NCI-H2107 (cell line): ENCODE data around the gene FAM124A.

Experiments
- DNase-seq: peaks from one replicate; lab custom pipeline; 2025; lab: John Stamatoyannopoulos, UW

FAM124A gene

DNA sequence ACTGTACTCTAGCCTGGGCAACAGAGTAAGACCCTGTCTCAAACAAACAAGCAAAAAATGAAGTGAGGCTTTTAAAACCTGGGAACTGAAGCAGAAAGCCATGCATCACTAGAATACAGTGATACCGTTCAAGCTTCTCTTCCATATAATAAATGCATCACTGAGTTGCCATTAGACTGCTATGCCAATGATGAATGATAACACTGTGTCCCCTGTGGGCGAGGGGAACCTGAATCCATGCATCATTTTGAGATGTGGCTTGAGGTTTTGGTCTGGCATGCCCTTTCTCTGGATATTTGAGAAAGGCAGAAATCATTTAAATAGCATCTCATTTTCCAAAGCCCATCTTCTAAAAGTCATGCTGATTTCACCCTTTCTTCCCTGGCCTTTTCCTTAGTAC lies 1.5 kb upstream of the FAM124A start:
- DNase-seq = no peak

DNA sequence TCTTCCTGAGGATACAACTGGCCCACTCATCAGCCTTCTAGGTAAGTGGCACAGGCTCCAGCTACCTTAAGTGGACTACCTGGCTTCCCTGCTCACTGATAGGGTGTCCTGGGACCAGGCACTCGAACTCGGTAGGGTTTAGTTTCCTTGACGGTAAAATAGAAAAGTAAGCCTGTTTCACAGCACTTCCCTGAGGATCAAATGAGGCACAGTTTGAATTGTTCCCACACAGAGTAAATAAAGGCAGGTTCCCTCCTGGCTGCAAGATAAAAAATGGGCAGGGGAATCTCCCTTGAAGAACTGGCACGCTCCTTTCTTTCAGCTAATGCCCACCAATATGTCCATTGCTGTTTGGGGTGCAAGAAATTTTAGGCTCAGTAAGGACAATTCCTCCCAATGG lies 1.1 kb upstream of the FAM124A start:
- no peak for DNase-seq

DNA sequence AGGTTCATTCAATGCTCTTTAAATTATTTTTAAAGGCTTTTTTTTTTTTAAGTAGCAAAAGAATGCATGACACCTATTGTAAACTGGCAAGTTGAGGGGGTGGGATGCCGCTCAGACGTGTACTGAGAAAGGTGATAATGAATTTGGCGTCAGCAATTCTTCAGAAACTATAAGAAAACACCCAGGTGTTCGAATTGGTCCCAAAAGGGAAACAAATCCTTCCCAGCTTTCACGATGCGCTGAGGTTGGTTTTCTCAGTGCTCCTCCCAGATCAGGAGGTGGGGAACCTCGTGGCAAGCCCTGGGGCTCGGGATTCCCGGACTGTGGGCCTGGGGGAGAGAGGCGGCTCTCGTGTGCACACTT lies 543 bp upstream of the FAM124A start:
- no peak for DNase-seq

DNA sequence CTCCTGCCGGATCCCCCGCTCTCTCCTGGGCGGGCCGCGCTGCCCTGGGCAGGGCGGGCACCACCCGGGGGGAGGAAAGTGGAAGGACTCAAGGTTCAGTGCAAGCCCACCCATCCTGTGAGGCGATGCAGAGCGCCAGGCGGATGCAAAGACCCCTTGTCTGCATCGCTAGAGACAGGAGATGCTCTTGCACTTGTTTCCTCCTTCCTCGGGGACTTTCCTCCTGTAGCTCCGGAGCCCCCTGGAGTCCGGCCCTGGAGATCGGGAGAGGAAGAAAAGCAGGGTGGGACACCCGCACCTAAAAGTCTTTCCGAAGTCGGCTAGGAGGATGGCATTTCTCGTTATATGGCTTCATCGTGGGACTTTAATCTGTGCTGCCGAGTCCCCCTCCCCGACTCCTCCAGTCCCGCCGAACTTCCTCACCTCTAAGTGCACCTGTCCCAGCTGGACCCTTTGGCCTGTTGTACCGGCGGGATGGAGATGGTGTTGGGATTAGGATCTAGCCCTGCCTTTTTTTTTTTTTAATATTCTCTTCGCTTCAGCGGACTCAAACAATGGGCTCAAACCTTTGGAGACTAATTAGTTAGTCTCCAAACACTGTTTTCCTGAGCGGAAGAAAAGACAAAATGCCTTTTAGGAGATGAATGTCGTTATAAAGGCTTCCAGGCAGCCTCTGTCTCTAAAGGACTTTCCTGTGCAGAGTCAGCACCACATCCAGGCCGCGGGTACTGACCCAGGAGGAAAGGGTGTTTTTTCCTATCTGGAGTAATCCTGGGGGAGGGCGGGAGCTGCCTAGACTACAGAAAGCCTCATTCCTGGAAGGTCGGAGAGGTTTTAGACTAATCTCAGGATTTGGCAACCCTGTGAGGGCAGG lies 725 bp downstream of the FAM124A start:
- no peak for DNase-seq

DNA sequence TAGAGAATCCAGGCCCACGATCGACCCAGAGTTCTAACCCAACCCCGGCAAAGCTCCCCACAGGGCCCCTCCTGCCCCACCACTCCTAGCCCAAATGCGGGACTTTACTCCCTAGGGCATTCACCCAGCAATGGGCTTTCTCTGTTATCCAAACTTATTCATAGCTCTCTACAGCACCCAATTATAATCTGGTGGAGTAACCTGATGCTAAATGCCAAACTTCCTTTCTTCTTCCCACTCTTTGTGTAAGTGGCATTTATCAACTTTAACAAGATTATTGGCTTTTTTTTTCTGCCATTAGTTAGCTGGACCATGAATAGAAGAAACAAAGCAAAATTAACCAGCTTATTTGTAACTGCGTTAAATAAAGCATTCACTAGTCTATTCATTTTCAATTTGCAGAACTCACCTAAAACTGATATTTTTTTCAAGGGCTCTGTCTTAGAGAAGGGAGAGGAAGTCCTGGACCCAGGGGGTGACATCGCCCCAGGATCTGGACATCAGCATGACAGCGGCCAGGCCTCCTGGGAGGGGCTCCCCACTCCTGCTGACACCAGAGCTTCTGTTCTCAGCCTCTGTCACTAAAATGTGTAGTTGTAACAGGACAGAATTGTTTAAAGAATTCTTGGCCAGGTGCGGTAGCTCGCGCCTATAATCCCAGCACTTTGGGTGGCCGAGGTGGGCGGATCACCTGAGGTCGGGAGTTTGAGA lies 1.5 kb downstream of the FAM124A start:
- DNase-seq = no peak

DNA sequence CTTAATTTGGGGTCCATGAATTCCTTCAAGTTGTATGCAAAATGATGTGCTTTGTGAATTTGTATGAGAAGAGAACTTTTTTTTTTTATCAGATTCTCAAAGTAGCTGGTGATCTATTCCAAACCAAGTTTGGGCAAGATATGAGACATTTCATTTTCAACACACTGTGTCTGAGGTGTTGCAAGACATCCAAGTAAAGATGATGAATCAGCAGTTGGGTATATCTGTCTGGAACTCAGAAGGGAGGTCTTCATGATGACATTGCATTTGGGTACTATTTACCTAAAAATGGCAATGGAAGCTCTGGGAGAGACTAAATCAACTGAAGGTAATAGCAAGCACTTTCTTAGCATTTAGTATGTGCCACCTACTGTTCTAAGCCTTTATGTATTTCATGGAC lies 2.8 kb downstream of the FAM124A start:
- no peak for DNase-seq

DNA sequence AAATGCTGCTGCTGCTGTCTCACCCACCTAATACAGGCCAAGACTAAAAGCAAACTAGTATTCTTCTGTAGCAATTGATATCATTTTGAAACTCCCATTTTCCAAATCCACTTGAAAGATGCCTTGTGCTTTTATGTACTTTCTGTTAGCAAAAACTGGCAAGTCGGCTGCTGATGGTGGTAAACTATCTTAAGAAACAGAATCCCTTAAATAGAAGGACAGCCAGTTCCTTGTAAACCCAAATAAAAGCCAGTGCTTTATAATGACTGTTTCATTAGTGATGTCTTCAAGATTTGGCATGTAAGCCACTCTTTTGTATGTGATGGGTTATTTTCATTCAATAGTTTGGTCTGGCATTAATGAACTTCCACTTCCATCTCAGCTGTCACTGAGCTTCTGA lies 5.2 kb downstream of the FAM124A start:
- DNase-seq = no peak

DNA sequence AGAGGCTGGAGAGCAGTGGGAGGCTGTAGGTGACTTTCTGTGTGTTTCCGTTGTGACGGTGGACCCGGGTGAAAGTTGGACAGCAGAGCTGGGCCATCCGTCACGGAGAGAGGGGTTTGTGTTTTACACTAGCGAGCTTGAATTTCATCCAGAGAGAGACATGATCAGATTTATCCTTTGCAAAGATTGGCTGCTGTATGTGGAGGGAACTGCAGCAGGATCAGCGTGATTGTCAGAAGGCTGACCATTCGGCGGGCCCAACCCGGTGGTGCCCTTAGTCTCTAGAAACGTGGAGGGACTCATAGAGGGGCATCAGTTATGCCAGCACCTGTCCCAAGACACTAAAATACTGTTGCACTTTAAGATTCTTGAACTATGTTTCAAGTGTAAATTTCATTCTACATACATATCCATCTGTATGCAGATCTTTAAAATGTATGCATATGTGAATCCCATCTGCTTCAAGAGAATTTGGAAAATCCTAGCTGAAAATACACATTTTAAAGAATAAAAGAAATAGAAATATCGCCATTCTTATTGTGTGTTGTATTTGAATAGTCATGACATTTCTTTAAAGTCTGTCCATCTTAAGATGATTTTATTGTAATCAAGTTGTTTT lies 7.0 kb downstream of the FAM124A start:
- no peak for DNase-seq

DNA sequence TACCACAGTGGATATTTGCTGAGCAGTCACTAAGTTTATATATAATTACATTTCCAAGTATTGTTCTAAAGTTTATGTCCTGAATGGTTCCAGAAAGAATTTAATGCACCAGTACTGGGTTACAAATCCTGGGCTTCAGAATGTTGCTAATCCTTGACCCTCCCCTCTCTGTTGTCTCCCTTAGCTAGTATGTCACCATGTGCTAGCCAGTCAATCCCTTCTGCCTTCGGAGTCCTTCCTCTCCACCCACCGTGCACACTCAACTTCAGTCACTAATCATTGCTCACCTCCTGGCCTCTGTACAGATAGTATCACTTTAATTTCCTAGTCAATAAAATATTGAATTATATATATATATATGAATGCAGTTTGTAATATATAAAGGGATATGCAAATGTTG lies 7.5 kb downstream of the FAM124A start:
- no peak for DNase-seq

DNA sequence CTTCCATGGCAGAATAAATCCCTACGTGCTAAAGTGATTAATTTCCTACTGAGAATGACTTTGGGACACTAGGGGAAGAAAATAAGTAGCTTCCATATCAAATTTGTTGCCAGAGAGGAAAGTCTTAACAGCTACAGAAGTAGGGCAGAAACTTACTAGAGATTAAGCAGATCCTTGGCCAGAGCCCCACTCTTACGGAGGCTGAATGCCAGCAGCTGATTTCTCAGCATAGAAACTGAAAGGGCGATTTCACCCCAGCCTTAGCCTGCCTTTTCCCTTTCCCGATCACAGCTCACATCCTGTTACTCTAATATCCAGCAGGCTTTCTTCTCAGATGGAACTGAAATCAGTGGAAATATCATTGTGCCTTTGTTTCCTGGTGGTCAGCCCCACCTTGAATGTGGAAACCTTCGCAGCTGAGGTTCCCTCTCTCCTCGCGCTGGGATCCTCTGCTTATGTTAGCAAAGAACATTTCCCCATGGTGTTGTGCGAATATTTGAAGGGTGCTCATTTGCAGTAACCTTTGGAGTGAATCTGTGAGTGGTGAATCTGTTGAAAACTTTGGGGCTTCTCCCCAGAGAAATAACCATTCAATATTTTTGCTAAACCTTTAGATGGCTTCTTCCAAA lies 8.4 kb downstream of the FAM124A start:
- DNase-seq = no peak

DNA sequence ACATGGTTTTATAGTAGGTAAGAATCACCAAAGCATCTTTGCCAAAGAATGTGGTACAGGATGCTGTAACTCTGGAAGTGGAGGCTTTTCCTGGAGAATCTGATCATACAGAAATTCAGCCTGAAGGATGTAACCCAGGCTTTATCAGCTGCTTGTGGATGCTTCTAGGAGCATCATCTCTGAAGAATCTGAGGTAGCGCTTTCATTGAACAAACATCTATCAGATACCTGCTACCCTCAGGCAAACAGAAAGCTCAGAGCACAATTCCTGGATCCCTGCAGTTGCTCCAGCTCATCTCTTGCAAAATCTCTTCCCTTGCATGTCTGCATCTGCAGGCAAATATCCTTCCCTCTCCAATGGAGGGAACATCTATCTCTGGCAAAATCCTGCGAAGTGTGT lies 9.3 kb downstream of the FAM124A start:
- DNase-seq = no peak

DNA sequence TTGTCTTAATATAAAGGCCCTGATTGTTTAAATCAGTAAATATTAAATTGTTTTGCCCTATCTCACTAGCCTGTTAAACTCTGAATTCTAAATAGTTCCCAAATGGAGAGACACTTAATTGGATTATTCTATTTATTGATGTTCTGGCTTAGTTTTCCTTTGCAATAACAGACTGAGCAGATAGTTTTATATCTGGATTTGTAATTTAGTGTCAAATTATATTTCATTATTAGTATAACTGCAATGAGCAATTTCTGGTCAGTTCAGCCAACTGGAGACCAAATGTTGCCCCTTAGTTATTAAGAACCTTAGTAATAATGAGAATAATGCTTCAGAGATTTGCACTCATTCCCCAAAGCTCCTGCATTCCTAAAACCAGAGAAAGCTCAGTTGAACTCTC lies 10.1 kb downstream of the FAM124A start:
- DNase-seq = no peak

DNA sequence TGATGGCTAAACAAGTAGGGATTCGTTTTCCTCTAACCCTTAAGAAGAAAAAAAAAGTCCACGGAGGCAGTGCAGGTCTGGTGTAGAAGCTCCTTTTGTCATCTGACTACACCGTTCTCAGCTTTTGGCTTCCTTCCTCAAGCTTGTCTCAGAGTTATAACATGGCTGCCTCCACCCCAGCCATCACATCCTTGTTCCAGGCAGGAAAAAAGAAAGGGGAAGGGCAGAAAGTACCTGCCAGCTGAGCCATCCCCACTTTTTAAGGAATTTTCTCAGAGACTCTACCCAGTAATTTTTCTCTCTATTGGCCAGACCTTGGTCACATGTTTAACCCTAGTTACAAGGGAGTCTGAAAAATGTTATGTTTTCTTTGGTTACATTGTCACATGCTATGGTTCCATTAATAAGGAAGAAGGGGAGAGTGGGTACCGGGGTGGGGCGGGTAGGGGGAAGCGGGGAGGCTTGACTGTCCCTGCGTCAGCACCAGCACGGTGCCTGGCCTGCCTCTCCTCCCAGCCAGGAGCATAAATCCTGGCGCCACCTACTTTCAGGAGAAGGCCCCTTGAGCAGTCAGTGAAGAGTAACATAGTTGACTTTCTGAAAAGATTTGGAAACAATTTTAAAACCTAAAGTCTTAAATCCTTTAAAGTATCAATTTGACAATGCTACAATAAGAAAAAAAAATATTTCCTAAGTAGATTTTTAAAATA lies 11.1 kb downstream of the FAM124A start:
- DNase-seq = no peak

DNA sequence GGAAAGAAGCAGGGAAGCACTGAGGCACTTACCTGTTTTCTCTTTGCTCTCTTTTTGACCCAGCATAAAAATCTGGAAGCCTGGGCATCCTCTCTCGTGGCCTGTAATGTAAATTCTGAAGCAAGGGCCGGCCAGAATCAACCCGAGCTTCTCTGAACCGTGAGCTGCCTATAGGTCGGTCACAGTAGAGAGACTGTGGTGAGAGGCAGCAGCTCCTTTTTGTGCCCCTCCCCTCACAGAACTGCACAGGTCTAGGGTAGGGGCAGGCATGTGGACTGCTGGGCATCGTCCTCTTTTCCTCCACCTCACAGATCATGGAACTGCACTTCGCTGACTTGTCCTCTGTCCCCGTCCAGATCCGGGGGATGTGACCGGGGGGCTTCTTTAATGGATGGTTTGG lies 12.5 kb downstream of the FAM124A start:
- DNase-seq = no peak

DNA sequence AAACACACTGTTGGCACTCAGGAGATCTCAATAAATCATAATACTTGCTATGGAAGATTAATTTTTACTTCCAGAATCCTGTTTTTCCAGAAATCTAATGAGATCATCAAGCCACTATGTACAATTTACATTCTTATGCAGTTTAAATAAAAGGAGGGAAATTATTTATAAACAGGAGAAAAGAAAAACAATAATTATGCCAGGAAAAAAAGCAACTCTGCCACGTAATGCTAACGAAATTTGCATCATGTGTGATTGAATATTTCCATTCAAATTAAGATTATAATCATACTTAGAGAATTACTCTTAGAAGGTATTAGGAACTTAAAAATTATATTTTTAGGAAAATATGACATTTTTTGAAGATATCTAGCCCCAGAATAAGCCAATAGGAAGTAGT lies 13.0 kb downstream of the FAM124A start:
- DNase-seq = no peak

DNA sequence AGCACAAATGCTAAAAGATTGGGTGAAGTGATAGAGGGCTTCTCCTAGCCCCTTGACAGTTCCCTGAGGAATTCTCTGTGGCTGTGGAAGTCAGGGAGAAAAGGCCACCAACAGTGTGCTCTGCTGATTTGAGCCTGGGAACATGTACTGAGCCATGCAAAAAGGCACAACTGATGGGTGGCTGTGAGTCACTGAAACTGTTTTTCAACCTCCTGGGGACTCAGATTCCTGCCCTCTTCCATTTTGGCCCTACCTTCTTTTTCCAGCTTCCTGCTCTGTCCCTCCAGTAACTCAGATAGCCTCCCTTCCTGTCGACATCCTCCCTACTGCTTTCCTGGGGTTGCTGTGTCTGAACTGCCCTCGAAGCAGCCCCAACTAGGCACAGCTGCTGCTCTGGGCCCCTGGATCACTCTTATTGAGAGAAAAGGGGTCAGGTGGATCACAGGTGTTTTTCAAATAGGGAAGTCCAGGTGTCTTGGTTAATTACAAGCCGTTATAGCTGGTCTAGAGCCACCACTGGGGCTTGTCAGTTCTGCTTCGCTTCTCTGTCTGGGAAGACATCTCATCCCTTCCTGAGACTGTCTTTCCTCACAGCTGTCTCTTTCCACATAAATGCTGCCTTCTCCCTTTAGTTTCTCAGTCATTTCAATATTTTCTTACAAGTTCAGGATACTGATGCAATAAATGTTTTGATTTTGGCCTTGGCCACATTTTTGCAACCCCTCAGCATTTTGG lies 13.7 kb downstream of the FAM124A start:
- DNase-seq = no peak

DNA sequence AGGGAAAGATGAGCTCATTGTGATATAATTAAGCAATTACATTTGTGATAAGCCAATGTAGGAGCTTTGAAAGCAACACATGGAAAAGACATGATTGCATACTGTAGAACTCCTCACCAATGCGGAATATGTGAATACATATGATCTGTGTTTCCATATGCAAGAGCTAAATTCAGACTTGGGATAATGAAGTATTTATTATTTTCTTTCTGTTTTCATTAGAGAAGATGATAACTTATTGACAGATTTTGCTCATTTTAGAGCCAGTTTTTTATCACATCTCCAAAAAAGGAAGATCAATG lies 14.2 kb downstream of the FAM124A start:
- DNase-seq = no peak

DNA sequence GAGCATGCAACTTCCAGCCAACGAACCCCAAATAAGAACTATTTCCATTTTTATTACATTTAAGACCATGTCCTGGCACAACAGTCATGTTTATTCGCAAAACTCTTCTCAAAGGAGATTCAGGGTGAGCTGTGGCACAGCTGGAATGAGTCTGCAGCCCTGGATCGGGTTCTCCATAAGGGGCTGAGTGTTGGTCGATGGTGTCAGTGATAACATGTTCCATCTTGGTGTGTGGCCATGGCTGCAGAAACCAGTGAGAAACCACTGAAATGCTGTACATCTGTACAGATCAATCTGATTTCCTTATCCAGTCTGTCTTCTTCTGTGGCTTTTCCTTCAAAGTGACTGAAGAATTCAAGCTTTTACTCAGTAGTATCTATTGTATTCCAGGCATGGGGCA lies 15.2 kb downstream of the FAM124A start:
- DNase-seq = no peak

DNA sequence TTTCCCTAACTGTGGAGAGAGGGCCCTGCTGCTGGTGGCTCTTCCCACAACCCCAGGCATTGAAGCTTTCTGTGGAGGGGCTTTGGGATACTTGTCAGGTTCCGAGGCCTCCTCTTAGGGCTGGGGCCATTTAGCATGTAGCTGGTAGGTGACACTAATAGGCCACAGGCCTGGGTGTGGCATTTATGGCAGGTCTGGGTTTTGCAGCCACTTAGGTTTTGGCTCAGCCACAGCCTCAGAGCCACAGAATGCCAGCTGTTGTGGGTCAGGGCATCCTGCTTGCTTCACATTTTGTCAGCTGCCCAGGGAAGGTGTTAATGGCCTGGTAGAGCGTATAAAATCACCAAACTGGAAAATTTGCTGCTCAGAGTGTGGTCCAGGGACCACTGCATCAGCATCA lies 15.7 kb downstream of the FAM124A start:
- DNase-seq = no peak

DNA sequence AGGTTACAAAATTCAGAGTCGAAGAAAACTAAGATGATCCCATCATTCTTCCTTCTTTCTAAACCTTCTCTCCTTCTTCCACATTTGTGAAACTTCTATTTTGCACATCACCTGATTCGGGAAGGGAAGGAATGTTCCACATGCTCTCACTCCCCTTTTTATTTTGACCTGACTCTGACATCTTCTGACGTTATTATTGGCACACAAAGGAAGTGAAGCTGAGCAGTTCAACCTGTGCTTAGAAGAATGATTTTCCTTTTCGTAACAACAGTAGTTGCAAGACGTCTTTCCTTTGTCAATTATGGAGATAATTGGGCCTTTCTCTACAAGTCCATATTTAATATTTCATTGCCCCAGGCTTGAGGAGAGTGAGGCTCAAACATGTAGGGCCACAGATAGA lies 18.0 kb downstream of the FAM124A start:
- no peak for DNase-seq

DNA sequence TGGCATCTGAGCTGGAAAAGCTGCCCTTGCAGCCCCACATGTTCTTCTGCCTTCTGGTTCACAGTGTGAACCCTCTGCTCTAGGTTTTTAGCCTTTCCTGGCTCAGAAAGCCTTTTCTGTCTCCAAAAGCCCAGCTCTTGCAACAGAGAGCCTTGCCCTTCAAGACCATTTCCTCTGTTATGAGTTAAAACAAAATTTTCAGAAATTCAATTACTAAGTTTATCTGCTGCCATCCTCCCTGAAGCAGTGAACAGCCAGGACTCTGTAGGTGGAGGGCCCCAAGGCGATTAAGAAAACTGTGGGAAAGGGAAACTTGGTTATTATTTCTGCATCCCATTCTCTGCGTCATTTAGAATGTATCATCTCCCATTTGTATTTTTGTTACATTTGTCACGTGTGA lies 18.8 kb downstream of the FAM124A start:
- DNase-seq = no peak

DNA sequence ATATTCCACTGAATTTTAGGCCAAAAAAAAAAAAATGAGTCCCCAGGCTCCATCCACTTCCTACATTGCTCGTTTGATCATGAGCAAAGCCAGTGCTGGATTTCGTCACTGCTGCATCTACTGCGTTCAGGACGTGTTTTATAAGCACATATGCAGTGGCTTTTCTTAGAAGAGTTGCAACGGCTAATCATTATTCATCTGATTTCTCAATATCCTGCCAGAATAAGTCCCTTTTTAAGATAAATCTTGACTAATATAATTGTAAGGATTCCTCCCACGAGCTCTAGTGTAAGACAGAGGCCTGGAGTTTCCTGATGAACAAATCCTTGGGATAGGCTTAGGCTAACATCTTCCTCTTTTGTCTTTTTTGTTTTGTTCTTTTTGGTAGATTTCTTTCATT lies 19.5 kb downstream of the FAM124A start:
- no peak for DNase-seq
